Neural cell (in vitro differentiated cells): Measurements from ENCODE around the gene FOXP3. TPM values are rescaled to one million over a fixed set of nuclear protein-coding genes. Genes with fewer than 3 reads are reported as not detected.

Experiments used
- H2AFZ ChIP-seq: fragments of 200-600, 300-800 bp; sonication (generic), shearing (Covaris generic); 2 replicates; pipeline ENCODE4 v1.6.0; 2014; ENCODE audit warnings: low read depth, mild to moderate bottlenecking, antibody characterized with exemption, low read length, moderate library complexity
- H3F3A ChIP-seq: fragments of 200-600 bp; shearing (Covaris generic); 2 replicates; pipeline ENCODE4 v1.6.1; 2016; ENCODE audit warnings: mild to moderate bottlenecking, moderate library complexity, mixed read lengths, antibody characterized with exemption, low read length; ENCODE audit not compliant: insufficient read depth, poor library complexity, severe bottlenecking
- H3K27ac ChIP-seq: fragments of 200-600, 300-800 bp; sonication (generic), shearing (Covaris generic); 2 replicates; pipeline ENCODE4 v1.5.1; 2014; ENCODE audit warnings: mild to moderate bottlenecking, low read length, moderate library complexity
- H3K27me3 ChIP-seq: fragments of 300-800, 200-600 bp; sonication (generic), shearing (Covaris generic); 2 replicates; pipeline ENCODE4 v1.6.0; 2014; ENCODE audit warnings: mild to moderate bottlenecking, low read depth, low read length, moderate library complexity; ENCODE audit not compliant: insufficient read depth
- H3K36me3 ChIP-seq: fragments of 300-800, 200-600 bp; sonication (generic), shearing (Covaris generic); 2 replicates; pipeline ENCODE4 v1.5.1; 2014; ENCODE audit warnings: mild to moderate bottlenecking, antibody characterized with exemption, low read length, moderate library complexity; ENCODE audit not compliant: insufficient read depth
- H3K4me2 ChIP-seq: fragments of 300-800, 200-600 bp; sonication (generic), shearing (Covaris generic); 2 replicates; pipeline ENCODE4 v1.6.0; 2014; ENCODE audit warnings: mild to moderate bottlenecking, low read length
- H3K4me3 ChIP-seq: fragments of 300-800, 200-600 bp; sonication (generic), shearing (Covaris generic); 2 replicates; pipeline ENCODE4 v1.5.1; 2014; ENCODE audit warnings: mild to moderate bottlenecking, low read length, moderate library complexity
- H3K79me2 ChIP-seq: fragments of 200-600 bp; shearing (Covaris generic); replicated peaks from 2 replicates; pipeline ENCODE4 v1.6.0; 2014; ENCODE audit warnings: mild to moderate bottlenecking, low read length, moderate library complexity; ENCODE audit not compliant: insufficient read depth
- H3K9ac ChIP-seq: fragments of 300-800, 200-600 bp; sonication (generic), shearing (Covaris generic); 2 replicates; pipeline ENCODE4 v1.6.1; 2016; ENCODE audit warnings: mild to moderate bottlenecking, low read length, mixed read lengths
- H3K9me2 ChIP-seq: fragments of 200-600 bp; shearing (Covaris generic); 2 replicates; pipeline ENCODE4 v1.6.1; 2016; ENCODE audit warnings: mild to moderate bottlenecking, low read length, mixed read lengths; ENCODE audit not compliant: insufficient read depth
- H3K9me3 ChIP-seq: fragments of 200-600, 300-800 bp; sonication (generic), shearing (Covaris generic); 2 replicates; pipeline ENCODE4 v1.6.1; 2016; ENCODE audit warnings: mild to moderate bottlenecking, mixed run types, low read length, moderate library complexity, mixed read lengths
- H4K20me1 ChIP-seq: fragments of 200-600 bp; shearing (Covaris generic); 2 replicates; pipeline ENCODE4 v1.6.1; 2016; ENCODE audit warnings: mild to moderate bottlenecking, mixed run types; ENCODE audit not compliant: insufficient read depth
- EP300 ChIP-seq: fragments of 450-650 bp; conservative IDR thresholded peaks from 2 replicates; pipeline ENCODE4 v1.6.1; 2014; ENCODE audit warnings: antibody characterized with exemption, mild to moderate bottlenecking, moderate library complexity; ENCODE audit not compliant: poor library complexity, severe bottlenecking
- EZH2 ChIP-seq: fragments of 200-600, 300-800 bp; shearing (Covaris generic), sonication (generic); IDR thresholded peaks from 2 replicates; pipeline ENCODE4 v1.6.1; 2014; ENCODE audit warnings: antibody characterized with exemption, low read length, borderline replicate concordance, mild to moderate bottlenecking; ENCODE audit not compliant: insufficient read depth, poor library complexity, severe bottlenecking
- MXI1 ChIP-seq: fragments of 450-650 bp; conservative IDR thresholded peaks from 2 replicates; pipeline ENCODE4 v1.6.1; 2014; ENCODE audit warnings: antibody characterized with exemption, mild to moderate bottlenecking; ENCODE audit not compliant: poor library complexity, severe bottlenecking
- POLR2AphosphoS5 ChIP-seq: IDR thresholded peaks from 2 replicates; pipeline ENCODE4 v1.6.1; 2012
- RAD21 ChIP-seq: fragments of 450-650 bp; conservative IDR thresholded peaks from 2 replicates; pipeline ENCODE4 v1.6.1; 2014; ENCODE audit warnings: antibody characterized with exemption, mild to moderate bottlenecking, moderate library complexity
- REST ChIP-seq: IDR thresholded peaks from 2 replicates; pipeline ENCODE4 v1.6.1; 2012; ENCODE audit warnings: borderline replicate concordance
- SMC3 ChIP-seq: fragments of 450-650 bp; conservative IDR thresholded peaks from 2 replicates; pipeline ENCODE4 v1.6.1; 2014; ENCODE audit warnings: antibody characterized with exemption, mild to moderate bottlenecking, moderate library complexity; ENCODE audit not compliant: poor library complexity
- TAF1 ChIP-seq: IDR thresholded peaks from 2 replicates; pipeline ENCODE4 v1.6.1; 2012; ENCODE audit warnings: low read depth
- polyA plus RNA-seq: library from polyadenylated mRNA; depleted of rRNA; stranded (reverse); fragments of >200 nt; gene quantifications from 2 replicates; pipeline ENCODE4 v1.2.3, GENCODE V29; 2014
- TF ChIP-seq, protein P1 (sequence below): fragments of 450-650 bp; IDR thresholded peaks from 2 replicates; pipeline ENCODE4 v1.5.1; 2014; ENCODE audit warnings: antibody characterized with exemption, mild to moderate bottlenecking, moderate library complexity; ENCODE audit not compliant: poor library complexity, severe bottlenecking

FOXP3 gene
- polyA plus RNA-seq, 1 donor from 2014 or later, result not detected

- H3K9me2 ChIP-seq, result no peaks in the 10 kb centered on the region
- TF ChIP-seq TAF1, result no peak
- TF ChIP-seq, protein P1, sequence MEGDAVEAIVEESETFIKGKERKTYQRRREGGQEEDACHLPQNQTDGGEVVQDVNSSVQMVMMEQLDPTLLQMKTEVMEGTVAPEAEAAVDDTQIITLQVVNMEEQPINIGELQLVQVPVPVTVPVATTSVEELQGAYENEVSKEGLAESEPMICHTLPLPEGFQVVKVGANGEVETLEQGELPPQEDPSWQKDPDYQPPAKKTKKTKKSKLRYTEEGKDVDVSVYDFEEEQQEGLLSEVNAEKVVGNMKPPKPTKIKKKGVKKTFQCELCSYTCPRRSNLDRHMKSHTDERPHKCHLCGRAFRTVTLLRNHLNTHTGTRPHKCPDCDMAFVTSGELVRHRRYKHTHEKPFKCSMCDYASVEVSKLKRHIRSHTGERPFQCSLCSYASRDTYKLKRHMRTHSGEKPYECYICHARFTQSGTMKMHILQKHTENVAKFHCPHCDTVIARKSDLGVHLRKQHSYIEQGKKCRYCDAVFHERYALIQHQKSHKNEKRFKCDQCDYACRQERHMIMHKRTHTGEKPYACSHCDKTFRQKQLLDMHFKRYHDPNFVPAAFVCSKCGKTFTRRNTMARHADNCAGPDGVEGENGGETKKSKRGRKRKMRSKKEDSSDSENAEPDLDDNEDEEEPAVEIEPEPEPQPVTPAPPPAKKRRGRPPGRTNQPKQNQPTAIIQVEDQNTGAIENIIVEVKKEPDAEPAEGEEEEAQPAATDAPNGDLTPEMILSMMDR, result no peak
- TF ChIP-seq MXI1, result no peak
- TF ChIP-seq REST, result no peak
- no peak for TF ChIP-seq EZH2
- TF ChIP-seq RAD21, result no peak
- no peak for TF ChIP-seq POLR2AphosphoS5
- no peak for TF ChIP-seq SMC3
- TF ChIP-seq EP300, result no peak
- H3K79me2 ChIP-seq, result no peaks in the 10 kb centered on the region
- H3K4me3 ChIP-seq, result no peak overlapping the region
- no peak overlapping the region for H3K4me2 ChIP-seq
- no peaks in the 10 kb centered on the region for H3K36me3 ChIP-seq
- no peak overlapping the region for H2AFZ ChIP-seq
- H4K20me1 ChIP-seq, result no peaks in the 10 kb centered on the region
- no peak overlapping the region for H3K27ac ChIP-seq
- no peak overlapping the region for H3K9ac ChIP-seq
- H3F3A ChIP-seq, result no peaks in the 10 kb centered on the region
- no peaks in the 10 kb centered on the region for H3K9me3 ChIP-seq
- H3K27me3 ChIP-seq, result no peaks in the 10 kb centered on the region
Measured at GRCh38 chrX:49249071-49249470, 15.4 kb downstream of the FOXP3 start.

GRCh38 chrX:49247916-49248811 is 16.3 kb downstream of the FOXP3 start:
- H3K36me3 ChIP-seq, result no peaks in the 10 kb centered on the region
- no peaks in the 10 kb centered on the region for H3F3A ChIP-seq
- no peaks in the 10 kb centered on the region for H3K9me3 ChIP-seq
- H3K9ac ChIP-seq, result no peak overlapping the region
- H3K9me2 ChIP-seq, result no peaks in the 10 kb centered on the region
- H3K4me3 ChIP-seq, result no peak overlapping the region
- H2AFZ ChIP-seq, result no peak overlapping the region
- no peak overlapping the region for H3K4me2 ChIP-seq
- H3K79me2 ChIP-seq, result no peaks in the 10 kb centered on the region
- no peaks in the 10 kb centered on the region for H3K27me3 ChIP-seq
- no peak overlapping the region for H3K27ac ChIP-seq
- TF ChIP-seq EZH2 (no peak), TAF1 (no peak), MXI1 (no peak), SMC3 (no peak), RAD21 (no peak), POLR2AphosphoS5 (no peak), EP300 (no peak)
- TF ChIP-seq, protein P1, result no peak
- no peaks in the 10 kb centered on the region for H4K20me1 ChIP-seq
